ENCODE data around the gene FOS.

FOS gene

DNA sequence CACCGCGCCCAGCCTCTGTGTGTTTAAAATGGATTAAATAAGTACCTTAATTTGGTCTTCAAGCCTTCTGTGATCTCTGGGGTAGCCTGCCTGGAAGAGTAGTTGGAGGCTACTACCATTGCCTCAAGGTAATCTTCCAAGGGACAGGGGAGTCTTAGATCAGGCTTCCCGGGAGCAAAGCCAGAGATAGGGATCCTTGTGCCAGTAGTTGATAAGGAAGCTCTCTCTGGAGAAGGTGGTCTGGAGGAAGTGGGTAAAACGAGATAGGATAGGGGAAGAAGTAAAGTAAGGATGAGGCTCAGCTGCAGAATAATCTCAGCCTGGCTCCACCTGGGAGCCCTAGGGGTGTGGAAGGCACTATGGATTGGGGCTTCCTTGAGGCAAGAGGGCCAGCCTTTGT, 38.5 kb downstream of the FOS start:
- H3K4me3 ChIP-seq (ENCODE audit: low read depth, low read length) = no peak overlapping the region
- TF ChIP-seq, protein P1, sequence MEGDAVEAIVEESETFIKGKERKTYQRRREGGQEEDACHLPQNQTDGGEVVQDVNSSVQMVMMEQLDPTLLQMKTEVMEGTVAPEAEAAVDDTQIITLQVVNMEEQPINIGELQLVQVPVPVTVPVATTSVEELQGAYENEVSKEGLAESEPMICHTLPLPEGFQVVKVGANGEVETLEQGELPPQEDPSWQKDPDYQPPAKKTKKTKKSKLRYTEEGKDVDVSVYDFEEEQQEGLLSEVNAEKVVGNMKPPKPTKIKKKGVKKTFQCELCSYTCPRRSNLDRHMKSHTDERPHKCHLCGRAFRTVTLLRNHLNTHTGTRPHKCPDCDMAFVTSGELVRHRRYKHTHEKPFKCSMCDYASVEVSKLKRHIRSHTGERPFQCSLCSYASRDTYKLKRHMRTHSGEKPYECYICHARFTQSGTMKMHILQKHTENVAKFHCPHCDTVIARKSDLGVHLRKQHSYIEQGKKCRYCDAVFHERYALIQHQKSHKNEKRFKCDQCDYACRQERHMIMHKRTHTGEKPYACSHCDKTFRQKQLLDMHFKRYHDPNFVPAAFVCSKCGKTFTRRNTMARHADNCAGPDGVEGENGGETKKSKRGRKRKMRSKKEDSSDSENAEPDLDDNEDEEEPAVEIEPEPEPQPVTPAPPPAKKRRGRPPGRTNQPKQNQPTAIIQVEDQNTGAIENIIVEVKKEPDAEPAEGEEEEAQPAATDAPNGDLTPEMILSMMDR (IDR thresholded peaks at IDR 0.05; ENCODE audit: low read depth, low read length) = no peak
- no peak for TF ChIP-seq MYC (IDR thresholded peaks at IDR 0.05; ENCODE audit: low read depth, low read length)
- TF ChIP-seq, protein P2, sequence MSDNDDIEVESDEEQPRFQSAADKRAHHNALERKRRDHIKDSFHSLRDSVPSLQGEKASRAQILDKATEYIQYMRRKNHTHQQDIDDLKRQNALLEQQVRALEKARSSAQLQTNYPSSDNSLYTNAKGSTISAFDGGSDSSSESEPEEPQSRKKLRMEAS (IDR thresholded peaks at IDR 0.05; ENCODE audit: low read depth, low read length) = no peak
- TF ChIP-seq POLR2A (IDR thresholded peaks at IDR 0.05; ENCODE audit: extremely low read depth, insufficient read length) = no peak
- DNase-seq (ENCODE audit: low read depth) = no peak

DNA sequence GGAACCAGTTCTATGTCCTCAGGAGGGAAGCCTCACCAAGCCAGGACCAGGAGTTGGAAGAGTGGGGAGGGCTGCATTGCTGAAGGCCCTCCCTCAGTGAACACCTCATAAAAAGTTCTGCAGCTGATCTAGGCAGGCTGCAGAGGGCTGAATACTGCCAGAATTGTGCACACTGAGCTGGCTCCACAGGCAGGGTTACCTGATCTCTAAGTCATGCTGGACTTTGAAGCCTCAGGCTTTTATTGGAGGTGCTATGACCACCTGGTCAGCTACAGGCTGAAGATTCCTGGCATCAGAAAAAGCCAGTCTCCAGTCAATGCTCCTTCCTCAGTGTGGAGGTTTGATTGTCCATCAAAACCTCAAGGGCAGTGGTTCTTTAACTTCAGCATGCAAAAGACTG, 39.7 kb downstream of the FOS start:
- no peak for DNase-seq (ENCODE audit: low read depth)
- TF ChIP-seq MYC (IDR thresholded peaks at IDR 0.05; ENCODE audit: low read depth, low read length) (no peak), POLR2A (IDR thresholded peaks at IDR 0.05; ENCODE audit: extremely low read depth, insufficient read length) (no peak)
- TF ChIP-seq, protein P1 (IDR thresholded peaks at IDR 0.05; ENCODE audit: low read depth, low read length) = no peak
- TF ChIP-seq, protein P2 (IDR thresholded peaks at IDR 0.05; ENCODE audit: low read depth, low read length) = no peak
- H3K4me3 ChIP-seq (ENCODE audit: low read depth, low read length) = no peak overlapping the region

DNA sequence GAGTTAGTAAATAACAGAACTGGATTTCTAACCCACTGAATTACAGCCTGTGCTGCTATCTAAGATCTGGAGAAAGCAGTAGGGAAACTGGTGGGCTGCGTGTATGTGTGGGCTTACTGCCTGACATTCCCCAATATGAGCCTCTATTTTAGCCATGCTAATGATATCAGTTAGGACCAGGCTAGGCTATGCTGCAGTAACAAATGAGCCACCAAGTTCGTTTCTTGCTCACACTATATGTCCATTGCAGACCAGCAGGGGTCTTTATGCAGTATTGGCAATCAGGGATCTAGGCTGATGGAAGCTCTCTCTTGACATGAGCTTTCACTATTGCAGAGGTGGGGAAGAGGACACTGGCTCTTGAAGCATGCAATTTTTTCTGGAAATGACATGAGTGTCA, 40.4 kb downstream of the FOS start:
- H3K4me3 ChIP-seq (ENCODE audit: low read depth, low read length) = no peak overlapping the region
- no peak for DNase-seq (ENCODE audit: low read depth)
- no peak for TF ChIP-seq POLR2A (IDR thresholded peaks at IDR 0.05; ENCODE audit: extremely low read depth, insufficient read length)
- TF ChIP-seq, protein P1 (IDR thresholded peaks at IDR 0.05; ENCODE audit: low read depth, low read length) = no peak
- TF ChIP-seq, protein P2 (IDR thresholded peaks at IDR 0.05; ENCODE audit: low read depth, low read length) = no peak
- TF ChIP-seq MYC (IDR thresholded peaks at IDR 0.05; ENCODE audit: low read depth, low read length) = no peak

DNA sequence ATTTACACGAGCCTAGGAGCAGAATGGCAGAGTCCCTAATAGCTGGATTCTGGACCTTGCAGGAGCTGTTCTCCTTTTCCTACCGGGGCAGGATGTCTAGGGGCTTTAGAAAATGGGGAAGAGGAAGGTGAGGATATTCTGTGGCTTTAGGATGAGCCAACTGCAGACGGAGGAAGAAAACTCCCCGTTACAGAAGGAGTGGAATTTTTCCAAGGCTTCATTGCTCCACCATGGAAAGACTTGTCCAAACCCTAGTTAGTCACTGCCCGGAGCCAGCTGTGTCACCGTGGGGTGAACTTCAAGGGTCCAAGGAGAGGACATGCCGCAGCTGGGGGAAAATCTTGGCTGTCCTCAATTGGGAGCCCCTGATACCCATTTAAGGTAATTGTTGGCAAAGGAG, 41.6 kb downstream of the FOS start:
- TF ChIP-seq MYC (IDR thresholded peaks at IDR 0.05; ENCODE audit: low read depth, low read length) = no peak
- TF ChIP-seq POLR2A (IDR thresholded peaks at IDR 0.05; ENCODE audit: extremely low read depth, insufficient read length) = no peak
- TF ChIP-seq, protein P2 (IDR thresholded peaks at IDR 0.05; ENCODE audit: low read depth, low read length) = no peak
- TF ChIP-seq, protein P1 (IDR thresholded peaks at IDR 0.05; ENCODE audit: low read depth, low read length) = no peak
- no peak overlapping the region for H3K4me3 ChIP-seq (ENCODE audit: low read depth, low read length)
- no peak for DNase-seq (ENCODE audit: low read depth)

DNA sequence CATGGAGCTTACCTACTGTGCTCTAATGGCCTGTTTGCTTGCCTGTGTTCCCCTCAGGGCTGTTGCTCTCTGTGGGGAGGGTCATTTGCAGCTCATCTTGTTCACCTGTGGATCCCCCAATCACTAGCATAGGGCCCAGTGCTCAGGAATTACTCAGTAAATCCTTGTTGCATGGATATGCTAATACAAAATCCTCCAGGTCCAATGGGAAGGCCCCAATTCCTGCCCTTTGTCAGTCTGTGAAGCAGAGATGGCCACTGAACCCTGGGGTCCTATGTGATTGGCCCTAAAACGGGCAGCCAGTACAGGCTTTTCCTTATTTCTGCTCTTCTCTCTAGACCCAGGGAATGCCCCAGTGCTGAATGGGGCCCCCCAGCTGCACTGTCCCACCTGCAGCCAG, 44.1 kb downstream of the FOS start:
- no peak for DNase-seq (ENCODE audit: low read depth)
- no peak for TF ChIP-seq MYC (IDR thresholded peaks at IDR 0.05; ENCODE audit: low read depth, low read length)
- TF ChIP-seq, protein P2 (IDR thresholded peaks at IDR 0.05; ENCODE audit: low read depth, low read length) = no peak
- TF ChIP-seq, protein P1 (IDR thresholded peaks at IDR 0.05; ENCODE audit: low read depth, low read length) = no peak
- no peak for TF ChIP-seq POLR2A (IDR thresholded peaks at IDR 0.05; ENCODE audit: extremely low read depth, insufficient read length)
- no peak overlapping the region for H3K4me3 ChIP-seq (ENCODE audit: low read depth, low read length)

DNA sequence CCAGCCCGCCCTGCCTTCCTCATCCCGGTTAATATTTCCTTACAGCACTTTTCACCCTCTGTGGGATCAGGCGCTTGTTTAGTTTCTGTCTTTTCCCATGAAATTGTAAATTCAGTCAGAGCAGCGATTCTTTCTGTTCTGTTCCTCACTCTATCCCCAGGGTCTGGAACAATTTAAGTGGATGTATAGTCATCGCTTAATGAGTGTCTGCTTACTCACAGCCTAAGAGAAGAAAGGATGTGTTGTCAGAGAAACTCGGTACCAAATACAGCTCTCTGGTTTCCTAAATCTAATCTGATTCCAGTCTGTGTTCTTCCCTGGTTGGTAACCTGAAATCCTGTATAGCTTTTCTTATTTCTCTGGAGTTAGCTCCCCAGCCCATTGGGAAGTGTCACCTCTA, 44.9 kb downstream of the FOS start:
- DNase-seq (ENCODE audit: low read depth) = no peak
- TF ChIP-seq POLR2A (IDR thresholded peaks at IDR 0.05; ENCODE audit: extremely low read depth, insufficient read length) (no peak), MYC (IDR thresholded peaks at IDR 0.05; ENCODE audit: low read depth, low read length) (no peak)
- TF ChIP-seq, protein P1 (IDR thresholded peaks at IDR 0.05; ENCODE audit: low read depth, low read length) = no peak
- TF ChIP-seq, protein P2 (IDR thresholded peaks at IDR 0.05; ENCODE audit: low read depth, low read length) = no peak
- no peak overlapping the region for H3K4me3 ChIP-seq (ENCODE audit: low read depth, low read length)

Measured in NB4 (cell line).